Stimulated activated CD4-positive, alpha-beta T cell treated with anti-CD3 and anti-CD28 coated beads, Interleukin-15, amount 100 ng/mL, for 24 hours (primary cell): Measurements from ENCODE around the gene RCSD1.

Experiments
- DNase-seq: peaks from one replicate; pipeline ENCODE4 v3.0.0-alpha.2; 2020

The RCSD1 gene

DNA sequence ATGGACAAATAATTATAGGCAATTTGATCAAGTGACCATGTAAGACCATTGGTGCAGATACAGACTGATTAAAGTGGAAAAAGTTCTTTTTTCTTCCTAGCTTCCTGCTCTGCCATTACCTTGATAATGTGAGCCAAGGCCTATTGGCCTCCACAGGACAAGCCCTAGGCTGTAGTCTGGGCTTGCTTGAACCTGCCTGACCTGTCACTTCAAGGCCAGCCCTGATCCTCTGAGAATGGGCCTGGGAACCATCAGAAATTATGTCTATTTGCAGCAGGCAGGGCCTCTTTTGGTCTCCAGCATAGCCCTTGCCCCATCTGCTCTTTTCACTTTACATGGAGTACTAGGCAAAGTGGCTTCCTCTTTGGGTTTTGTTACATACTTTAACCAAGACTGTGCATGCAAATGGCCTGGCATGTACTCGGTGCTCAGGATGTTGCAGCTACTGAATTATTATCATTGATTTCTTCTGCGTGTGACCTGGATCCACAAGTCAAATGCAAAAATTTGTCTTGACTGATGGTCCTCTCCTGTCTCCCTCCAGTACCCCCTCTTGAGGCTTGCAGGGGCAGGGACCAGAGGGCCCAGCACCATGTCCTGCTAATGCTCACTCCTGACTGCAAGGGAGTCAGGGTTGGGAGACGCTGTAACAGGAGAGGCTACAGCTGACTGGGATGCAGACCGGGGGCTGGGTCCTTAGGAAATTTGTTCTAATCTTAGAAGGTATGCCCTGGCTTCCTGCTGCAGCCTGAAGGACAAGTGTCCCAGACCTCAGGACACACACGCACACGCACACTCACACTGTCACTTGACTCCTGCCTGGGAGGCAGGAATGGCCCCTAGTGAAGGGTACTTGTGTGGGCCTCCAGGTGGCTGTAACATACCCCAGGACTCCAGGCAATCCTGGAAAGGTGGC is 39.4 kb downstream of the RCSD1 start:
- no peak for DNase-seq

DNA sequence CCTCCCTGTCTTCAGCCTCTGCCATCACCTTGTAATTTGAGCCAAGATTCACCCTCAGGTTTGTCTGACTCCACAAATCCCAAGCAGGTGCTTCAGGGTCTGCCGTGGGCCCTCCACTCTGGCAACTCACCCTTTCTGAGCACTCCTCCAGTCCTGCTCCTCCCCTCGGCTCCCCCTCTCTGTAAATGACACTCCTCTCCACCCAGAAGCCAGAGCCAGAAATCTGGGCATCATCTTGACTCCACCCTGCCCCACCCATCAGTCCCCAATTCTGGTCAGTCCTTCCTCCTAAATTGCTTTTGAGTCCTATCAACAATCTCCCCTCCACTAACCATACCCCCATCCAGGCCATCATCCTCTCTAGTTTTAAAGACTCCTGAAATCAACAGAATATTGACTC is 40.5 kb downstream of the RCSD1 start:
- DNase-seq = no peak

DNA sequence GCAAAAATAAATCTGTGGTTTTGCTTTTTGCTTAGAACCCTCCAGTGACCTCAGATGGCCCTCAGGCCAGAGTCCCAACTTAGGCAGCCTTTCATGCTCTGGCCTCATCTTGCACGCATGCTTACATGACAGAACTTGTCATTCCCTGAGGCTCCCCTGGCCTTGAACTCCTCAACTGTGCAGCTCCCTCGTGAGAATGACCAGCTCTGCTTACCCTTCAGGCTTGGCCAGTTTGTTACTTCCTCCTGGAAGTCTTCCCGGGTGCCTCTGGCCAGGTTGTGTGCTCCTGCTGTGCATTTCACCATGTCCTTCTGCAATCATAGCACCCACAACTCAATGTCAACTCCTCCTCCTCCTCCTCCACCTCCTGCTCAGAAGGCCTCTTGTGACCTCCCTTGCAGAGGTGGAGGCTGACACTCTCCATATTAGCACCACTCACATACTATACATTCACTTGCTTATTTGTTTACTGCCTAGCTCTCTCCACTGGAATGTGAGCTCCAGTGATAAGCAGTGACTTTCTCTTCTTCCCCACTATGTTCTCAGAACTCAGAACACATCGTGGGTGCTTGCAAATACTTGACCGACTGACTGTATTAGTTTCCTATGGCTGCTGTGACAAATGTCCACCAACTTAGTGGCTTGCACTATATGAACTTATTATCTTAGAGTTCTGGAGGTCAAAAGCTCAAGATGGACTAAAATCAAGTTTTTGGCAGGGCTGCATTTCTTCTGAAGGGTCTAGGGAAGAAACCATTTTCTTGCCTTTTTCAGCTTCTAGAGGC is 41.9 kb downstream of the RCSD1 start:
- DNase-seq = no peak

DNA sequence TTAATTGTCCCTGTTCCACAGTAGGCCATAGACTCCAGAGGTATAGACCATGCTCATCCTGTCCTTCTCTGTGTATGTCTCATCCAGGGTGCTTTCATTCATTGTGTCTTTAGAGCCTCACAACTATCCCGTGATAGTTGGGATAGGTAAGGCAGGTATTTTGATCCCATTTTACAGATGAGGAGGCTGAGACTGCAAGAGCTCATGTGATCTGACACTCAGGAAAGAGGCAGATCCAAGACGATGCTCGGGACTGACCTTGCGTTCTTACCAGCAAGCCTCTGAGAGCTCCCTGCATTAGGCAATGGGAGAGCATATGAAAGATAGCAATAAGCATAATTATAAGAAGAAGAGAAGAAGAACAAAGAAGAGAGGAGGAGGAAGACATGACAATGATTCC is 42.8 kb downstream of the RCSD1 start:
- DNase-seq = no peak

DNA sequence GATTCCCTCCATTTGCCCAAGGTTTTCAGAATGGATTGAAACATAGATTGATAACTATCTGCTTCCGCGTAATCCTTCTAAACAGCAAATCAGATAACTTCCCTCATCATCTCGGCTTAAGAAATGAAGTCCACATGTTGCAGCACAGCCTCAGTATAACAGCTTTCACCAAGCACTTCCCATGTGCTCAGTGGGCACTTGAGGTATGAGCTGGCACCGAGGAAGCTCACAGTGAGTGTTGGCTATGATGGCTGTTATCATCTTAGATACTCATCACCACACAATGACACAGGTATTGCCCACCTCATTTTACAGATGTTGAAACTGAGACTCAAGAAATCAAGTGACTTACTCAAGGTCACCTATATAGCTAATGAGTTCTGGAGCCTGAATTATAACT is 43.2 kb downstream of the RCSD1 start:
- DNase-seq = no peak

DNA sequence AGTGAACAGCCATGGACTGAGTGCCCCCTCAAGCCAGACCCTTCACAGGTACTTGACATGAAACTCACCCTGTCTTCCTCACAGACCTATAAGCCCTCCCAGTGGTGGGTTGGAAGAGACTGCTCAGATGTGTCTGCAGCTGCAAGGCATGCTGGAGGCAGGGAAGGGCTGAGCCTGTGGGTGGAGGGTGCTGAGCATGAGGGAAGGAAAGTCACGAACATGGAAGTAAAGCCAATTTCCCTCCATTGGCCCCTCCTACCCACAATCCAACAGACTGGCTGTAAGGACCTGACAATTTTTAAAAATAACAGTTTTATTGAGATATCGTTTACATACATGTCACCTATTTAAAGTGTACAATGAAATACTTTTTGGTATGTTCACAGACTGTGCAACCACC is 44.1 kb downstream of the RCSD1 start:
- no peak for DNase-seq

DNA sequence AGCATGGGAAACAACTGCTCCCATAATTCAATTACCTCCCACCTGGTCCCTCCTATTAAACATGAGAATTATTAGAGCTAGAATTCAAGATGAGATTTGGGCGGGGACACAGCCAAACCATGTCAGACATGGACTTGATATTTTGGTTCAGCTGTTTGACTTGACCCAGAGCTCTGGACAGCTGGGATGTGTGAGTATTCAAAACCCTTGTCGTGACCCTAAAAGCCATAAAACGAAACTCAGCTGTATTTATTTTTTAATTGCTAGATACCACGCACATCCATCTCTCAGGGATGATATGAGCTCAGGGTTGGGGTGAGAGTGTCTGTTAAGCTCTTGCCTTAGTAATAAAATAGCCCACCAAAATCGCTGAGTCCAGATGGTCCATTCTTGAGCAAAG is 45.4 kb downstream of the RCSD1 start:
- no peak for DNase-seq

DNA sequence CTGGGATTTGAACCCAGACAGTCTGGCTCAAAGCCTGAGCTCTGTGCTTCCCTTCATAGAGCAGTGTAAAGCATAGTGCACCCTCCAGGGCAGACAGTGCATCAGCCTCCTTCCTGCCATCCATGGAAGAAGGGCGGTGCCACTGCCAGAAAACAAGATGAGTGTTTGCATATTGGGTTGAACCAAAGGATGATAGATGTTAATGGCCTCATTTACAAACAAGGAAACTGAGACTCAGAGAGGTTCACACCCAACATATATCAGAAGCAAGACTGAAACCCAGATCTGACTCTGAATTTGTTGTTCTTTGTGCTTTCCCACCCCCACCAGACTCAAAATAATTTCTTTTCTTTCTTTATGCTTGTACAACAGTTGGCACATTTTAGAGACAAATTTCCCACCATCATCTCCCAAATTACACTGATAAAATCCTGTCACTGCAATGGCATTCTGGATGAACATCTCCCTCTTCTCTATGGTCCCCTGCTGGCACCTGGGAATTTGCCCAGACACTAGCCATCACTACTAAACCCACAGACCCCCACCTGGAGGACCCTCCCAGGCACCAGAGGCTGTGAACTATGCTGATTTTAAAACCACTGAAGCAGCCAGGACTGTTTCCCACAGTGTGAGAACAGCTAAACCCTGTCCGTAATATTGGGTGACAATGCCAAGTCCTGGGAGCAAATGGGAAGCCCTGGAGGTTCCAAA is 46.3 kb downstream of the RCSD1 start:
- DNase-seq = no peak

DNA sequence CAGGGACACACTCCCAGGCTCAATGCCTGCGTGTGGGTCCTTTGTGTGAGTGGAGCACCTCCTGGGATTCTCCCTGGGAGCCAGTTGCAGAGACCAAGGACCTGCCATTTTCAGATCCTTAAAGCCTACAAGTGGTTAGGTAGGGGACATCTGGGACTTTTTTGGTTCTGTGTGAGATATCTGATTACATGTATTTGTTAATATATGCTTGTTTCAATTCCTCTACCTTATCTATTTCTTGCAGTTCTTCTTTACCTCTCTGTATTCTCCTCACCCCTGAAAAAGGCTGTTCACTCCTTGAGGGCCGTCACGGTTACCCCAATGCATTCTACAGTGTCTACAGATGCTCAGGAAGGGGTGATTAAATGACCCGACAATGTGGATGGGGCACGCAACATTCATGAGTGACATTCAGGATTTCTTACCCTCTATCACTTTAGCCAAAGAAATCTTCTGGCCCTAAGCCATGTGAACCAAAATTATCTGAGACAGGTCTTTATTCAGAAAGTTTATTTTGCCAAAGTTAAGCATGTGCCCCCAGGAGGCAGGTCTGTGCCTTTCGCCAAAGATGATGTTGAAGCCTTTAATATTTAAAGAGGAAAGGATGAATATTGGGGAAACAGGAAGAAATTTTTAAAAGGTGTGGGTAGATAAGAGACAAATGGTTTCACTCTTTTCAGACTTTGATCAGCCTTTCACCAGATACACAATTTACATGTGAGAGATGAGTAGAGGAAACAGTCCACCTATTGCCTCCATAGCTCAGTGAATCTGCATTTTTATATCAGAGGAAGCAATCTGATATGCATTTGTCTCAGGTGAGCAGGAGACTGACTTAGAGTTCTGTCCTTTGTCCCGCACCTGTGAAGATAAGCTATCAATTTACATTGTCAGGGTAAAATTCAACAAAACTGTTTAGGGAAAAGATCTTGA is 47.1 kb downstream of the RCSD1 start:
- DNase-seq = no peak

DNA sequence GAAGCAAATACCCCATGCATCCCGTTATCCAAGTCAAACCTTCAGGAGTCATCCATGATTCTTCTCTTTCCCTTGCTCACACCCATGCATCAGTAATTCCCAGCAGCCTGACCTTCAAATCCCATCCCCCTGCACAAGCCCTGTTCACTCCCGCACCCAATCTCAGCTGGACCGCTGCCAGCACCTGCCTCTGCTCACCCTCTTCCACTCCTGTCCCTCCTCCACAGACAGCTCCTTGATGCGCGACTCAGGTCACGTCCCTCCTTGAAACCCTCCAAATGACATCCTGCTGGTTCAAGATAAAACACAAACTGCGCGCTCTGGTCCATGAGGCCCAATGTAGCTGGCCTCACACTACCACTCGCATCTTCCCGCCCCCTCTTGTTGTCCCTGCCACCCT is 48.4 kb downstream of the RCSD1 start:
- no peak for DNase-seq

DNA sequence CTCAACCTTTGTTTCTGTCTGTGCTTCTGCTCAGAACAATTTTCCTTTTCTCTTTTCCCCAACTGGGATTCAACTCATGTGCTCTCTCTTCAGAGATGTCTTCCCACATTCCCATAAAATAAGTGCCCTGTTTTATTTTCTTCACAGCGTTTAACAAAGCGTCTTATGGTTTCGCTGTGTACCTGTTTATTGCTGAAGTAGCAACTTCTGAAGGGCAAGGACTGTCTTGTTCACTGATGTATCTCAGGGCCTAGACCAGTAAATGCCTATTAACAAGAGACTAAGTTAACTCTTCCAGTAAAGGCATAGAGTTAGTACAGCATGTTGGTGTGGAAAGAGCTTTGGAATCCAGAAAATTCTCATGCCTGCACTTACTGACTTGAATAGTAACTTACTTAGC is 48.8 kb downstream of the RCSD1 start:
- no peak for DNase-seq

DNA sequence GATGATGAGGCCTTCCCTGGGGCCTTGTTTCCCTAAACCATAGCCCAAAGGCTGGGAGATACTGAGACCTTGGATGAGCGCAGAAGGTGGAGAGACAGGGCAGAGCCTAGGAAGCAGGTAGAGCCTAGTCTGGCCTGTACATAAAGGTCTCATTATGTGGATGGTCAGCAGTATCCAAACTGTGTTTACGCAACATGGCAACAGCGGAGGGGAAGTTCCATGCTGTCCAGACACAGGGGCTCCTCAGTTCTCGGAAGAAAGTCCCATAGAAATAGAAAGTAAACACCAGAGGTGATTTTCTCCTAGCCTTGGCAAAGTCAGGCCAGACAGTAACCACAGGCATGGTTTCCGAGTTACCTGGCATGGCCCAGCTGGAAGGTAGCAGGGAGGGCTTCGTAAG is 49.7 kb downstream of the RCSD1 start:
- DNase-seq = no peak

DNA sequence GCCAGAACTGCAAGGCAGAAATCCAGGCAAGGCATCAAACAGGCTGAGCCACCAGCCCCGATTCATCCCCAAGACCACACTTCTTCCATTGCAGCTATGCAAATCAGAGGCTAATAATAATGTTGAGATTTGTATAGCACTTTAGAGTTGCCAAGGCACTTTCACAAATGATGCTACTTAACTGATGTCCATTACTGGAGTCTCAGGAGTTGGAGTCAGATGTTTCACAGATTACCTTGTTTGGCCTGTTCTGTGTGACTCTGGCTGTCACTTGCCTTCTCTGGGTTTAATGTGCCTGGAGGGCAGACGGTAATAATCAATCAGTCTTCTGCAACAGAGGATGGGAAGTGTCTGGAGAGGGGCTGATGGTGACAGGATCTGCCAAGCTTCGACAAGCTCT is 51.0 kb downstream of the RCSD1 start:
- DNase-seq = no peak

DNA sequence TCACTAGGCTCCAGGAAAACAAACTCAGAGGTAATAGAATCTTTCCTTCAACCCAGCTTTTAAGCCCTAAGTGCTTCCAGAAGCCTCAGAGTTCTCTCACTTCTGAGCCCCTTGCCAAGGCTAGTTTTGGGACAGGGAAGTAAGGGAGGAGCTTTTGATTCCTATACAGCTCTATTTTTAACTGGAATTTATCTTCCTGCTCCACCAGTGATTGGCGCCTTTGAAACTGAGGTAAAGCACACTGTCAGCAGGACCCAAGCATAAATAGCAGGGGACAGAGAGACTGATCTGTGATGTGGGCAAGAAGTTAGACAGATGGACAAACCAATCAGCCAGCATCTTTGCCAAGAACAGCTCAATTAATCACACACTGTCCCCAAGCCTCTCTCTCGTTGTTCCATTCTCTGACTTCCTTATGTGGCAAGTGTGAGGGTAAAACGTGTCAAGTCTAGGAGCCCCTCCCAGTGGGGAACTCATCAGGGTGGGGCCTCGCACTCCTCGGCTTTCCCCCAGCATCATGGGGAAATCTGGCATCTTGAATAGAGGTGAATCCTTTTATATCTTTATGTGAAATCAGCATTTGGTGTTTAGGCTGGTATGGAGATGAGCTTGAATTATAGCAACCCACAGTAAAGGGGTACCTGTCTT is 51.5 kb downstream of the RCSD1 start:
- DNase-seq = no peak

DNA sequence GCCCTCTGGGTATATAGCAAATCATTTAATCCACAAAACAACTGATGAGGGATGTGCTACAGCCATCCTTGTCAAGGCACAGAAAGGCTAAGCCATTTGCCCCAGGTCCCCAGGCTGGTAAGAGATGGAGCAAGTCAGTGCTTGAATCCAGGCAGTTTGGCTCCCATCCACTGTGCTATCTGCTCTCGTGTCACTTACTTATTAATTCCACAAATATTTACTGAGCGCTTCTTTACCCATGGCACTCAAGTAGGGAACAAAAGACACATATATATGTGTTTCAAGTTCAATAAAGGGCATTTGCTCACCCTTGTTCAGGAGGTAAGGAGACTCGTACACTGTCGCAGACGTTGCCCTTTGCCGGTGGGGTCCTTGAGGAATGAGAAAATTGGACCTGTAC is 53.2 kb downstream of the RCSD1 start:
- no peak for DNase-seq

DNA sequence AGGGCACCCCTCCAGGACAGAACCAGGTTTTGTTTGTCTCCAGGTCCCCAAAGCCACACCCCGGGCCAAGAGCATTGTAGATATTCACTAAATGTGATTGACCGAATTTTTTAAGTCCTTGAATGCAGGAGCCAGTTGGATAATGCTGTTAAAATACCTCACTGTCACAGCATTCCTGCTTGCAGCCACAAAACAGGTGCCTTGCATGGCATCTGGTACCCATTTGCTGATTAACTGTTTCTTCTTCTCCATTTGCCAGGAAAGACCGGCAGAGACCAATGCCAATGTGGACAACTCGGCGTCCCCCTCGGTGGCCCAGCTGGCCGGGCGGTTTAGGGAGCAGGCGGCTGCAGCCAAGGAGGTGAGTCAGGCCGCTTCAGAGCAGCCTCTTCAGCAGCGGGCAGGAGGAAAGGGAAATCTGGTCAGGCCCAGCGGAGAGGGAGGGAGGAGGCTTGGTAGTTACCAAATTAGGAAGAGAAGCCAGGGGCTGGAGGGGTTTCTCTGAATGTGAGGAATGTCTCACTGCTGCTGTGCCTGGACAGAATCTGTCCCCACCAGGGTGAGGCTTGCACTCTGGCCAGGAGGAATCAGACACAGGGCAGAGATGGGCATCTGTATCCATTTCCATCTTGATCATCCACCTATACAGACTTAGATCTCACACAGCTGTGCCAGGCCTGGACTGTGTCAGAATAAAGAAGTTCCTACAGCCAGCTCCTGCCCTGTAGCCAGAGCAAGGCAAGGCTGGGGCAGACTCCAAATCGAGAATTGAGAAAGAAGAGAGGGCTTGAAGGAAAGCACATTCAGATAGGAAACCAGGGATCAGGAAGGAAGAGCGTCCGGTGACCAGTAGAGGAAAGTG is 53.8 kb downstream of the RCSD1 start:
- DNase-seq = no peak

DNA sequence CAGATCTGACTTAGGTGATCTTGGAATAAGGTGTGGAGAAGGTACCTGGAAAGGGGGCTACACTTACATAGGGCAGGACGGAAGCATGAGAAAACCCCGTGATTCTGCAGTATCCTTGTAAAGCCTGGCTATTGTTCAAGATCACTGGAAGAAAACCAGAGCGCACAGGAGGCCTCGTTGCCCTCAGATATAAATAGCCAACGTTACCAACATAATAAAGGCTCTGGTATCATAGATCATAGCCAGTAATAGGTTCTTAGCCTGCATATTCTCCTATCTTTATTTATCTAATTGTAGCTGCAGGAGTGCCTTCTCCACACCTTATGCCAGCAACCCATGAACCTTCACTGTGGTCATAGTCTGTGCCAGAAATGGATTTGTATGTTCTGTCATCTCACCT is 55.8 kb downstream of the RCSD1 start:
- no peak for DNase-seq

DNA sequence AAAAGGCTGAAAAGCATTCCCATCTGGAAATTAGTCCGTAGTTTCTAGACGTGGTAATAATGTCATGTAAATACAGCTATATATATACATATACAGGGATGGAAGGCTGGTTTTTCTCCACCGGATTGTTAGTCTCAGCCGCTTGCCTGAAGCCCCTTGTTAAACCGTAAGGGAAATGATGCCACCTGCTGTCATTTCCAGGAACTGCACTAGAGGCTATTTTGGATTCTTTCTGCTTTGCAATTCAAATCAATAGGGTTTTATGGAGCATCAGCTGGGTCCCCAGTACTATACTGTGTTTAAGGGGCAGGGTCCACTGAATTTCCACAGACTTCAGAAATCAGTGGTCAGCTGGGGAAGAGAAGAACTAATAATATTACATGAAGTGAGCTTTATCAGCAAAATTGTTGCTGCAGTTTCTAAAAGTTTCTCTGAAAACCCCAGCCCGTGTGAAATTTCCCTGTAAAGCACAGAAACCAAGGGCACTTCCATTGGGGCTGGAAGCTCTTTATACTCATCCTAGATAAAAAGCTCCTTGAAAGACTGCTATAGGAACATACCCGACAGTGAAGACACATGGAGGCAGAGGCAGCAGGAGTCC is 58.0 kb downstream of the RCSD1 start:
- DNase-seq = peak; percentile 86

DNA sequence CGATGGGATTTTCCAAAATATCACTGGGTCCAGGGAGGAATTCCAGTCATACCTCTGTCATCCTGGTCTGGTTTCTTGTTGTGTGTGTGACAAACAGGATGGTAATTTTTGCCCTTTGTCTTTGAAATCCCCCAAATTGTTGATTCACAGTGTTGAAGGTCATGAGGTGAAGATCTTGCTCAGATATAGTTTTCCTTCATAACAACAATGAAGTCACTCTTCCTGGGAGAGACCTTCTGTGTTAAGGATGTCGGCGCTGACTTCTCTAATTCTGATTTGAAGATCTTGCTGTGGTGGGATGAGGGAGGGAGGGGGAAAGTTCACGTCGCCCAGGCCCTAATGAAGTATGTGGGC is 59.5 kb downstream of the RCSD1 start:
- DNase-seq = no peak

DNA sequence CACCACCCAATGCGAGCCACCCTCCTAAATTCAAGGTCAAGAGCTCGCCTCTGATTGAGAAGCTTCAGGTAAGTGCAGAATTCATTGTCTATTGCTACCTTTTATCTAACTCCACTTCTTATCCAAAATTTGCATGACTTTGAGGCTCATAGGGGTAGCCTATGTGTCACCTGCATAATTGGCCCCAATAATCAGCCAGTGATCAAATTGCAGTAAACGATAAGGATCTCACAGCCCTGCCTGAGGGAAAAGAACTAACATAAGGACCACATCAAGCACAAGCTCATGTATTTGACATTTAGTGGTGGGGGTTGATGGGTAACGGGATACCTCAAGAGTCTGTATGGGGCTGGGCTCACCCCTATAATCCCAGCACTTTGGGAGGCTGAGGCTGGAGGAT is 60.0 kb downstream of the RCSD1 start:
- no peak for DNase-seq
